K562 (cell line): ENCODE measurements around the gene DENND1A. TPM values are rescaled to one million over a fixed set of nuclear protein-coding genes. Genes with fewer than 3 reads are reported as not detected.

Source experiments
- ATAC-seq: fragments of 200-7000 bp; cut with Tn5 transposase; 3 replicates; pipeline ENCODE4 v1.9.1; 2020; ENCODE audit warnings: moderate library complexity
- BruUV-seq: library from RNA; stranded (reverse); fragments of 400-500 nt; replicated peaks from 2 replicates; lab custom pipeline; 2021; lab: Mats Ljungman, UMichigan
- CTCF ChIA-PET: fragments of 300-600 bp; formaldehyde crosslinking; extraction: SDS; loops from one replicate; lab custom pipeline; 2021; ENCODE audit warnings: low intra/inter-chr PET ratio; lab: Yijun Ruan, JAX
- POLR2A ChIA-PET: fragments of 300-600, 350-650 bp; sonication (Branson Sonifier 250); formaldehyde crosslinking; extraction: SDS; loops from one replicate; lab custom pipeline; 2021; ENCODE audit warnings: antibody characterized with exemption, inconsistent platforms; lab: Yijun Ruan, JAX
- DNase-seq, 4 experiments: peaks; one replicate each; pipeline versions ENCODE4 v3.0.0 to v3.0.0-alpha.2; 2011 to 2018; ENCODE audit warnings: low spot score in 3 of 4, mixed read lengths in 3 of 4; ENCODE audit errors: extremely low read depth in 1 of 4
- FAIRE-seq: peaks from 2 replicates; lab custom pipeline; 2011; peaks lifted over from hg19 to GRCh38; lab: Jason Lieb, UNC
- H2AFZ ChIP-seq: 2 replicates; pipeline ENCODE4 v1.6.0; 2011; ENCODE audit warnings: low read depth, low read length, control low read depth, inconsistent platforms
- H3K27ac ChIP-seq: fragments of 200-600 bp; 3 replicates; pipeline ENCODE4 v1.8.0; 2011; ENCODE audit warnings: low read depth, mild to moderate bottlenecking, control low read depth, inconsistent platforms, low read length, moderate library complexity, mixed read lengths; ENCODE audit errors: extremely low read depth
- H3K27me3 ChIP-seq, 2 experiments: fragments of 300-600 bp in 1 of 2; 2 replicates in 1 of 2; 3 replicates in 1 of 2; pipeline versions ENCODE4 v1.6.0 to v1.8.0; 2011; ENCODE audit warnings: inconsistent platforms in 2 of 2, low read length in 2 of 2, mild to moderate bottlenecking in 1 of 2, mixed read lengths in 1 of 2, moderate library complexity in 1 of 2; ENCODE audit not compliant: control insufficient read depth in 2 of 2, insufficient read depth in 2 of 2
- H3K36me3 ChIP-seq: fragments of 300-600 bp; 3 replicates; pipeline ENCODE4 v1.8.0; 2011; ENCODE audit warnings: mild to moderate bottlenecking, low read length, inconsistent platforms; ENCODE audit not compliant: control insufficient read depth, insufficient read depth
- H3K4me1 ChIP-seq, 2 experiments: fragments of 200-600 bp in 1 of 2; replicated peaks in 1 of 2; 2 replicates in 1 of 2; 3 replicates in 1 of 2; pipeline versions ENCODE4 v1.5.1 to v1.8.0; 2011; ENCODE audit warnings: inconsistent platforms in 2 of 2, low read length in 2 of 2, mild to moderate bottlenecking in 1 of 2, mixed read lengths in 1 of 2, moderate library complexity in 1 of 2; ENCODE audit not compliant: control insufficient read depth in 2 of 2, insufficient read depth in 2 of 2
- H3K4me2 ChIP-seq: 2 replicates; pipeline ENCODE4 v1.6.1; 2011; ENCODE audit warnings: low read length, control low read depth, inconsistent platforms, mixed read lengths; ENCODE audit not compliant: insufficient read depth
- H3K4me3 ChIP-seq: fragments of 200-600 bp; sonication (generic), shearing (Covaris generic); 2 replicates; pipeline ENCODE4 v1.5.1; 2016; ENCODE audit warnings: control low read depth, inconsistent platforms
- H3K79me2 ChIP-seq: fragments of 200-600 bp; 3 replicates; pipeline ENCODE4 v1.8.0; 2011; ENCODE audit warnings: low read length, inconsistent platforms; ENCODE audit not compliant: control insufficient read depth, insufficient read depth
- H3K9ac ChIP-seq, 2 experiments: 2 replicates each; pipeline versions ENCODE4 v1.6.0 to v1.6.1; 2011; ENCODE audit warnings: low read depth in 2 of 2, low read length in 2 of 2, control low read depth in 1 of 2, inconsistent platforms in 1 of 2, mild to moderate bottlenecking in 1 of 2, mixed read lengths in 1 of 2; ENCODE audit not compliant: insufficient read depth in 1 of 2
- H3K9me1 ChIP-seq: one replicate; pipeline ENCODE4 v1.6.0; 2011; ENCODE audit warnings: inconsistent platforms, mild to moderate bottlenecking, low read length, moderate library complexity; ENCODE audit not compliant: control insufficient read depth, insufficient read depth
- H3K9me3 ChIP-seq: replicated peaks from 2 replicates; pipeline ENCODE4 v1.5.1; 2011; ENCODE audit warnings: low read depth, low read length, inconsistent platforms; ENCODE audit not compliant: control insufficient read depth, insufficient read depth
- H4K20me1 ChIP-seq: replicated peaks from 2 replicates; pipeline ENCODE4 v1.6.1; 2011; ENCODE audit warnings: low read length, inconsistent platforms, mixed read lengths; ENCODE audit not compliant: control insufficient read depth, insufficient read depth
- DPF2 ChIP-seq: fragments of 450-650 bp; IDR thresholded peaks from 2 replicates; pipeline ENCODE4 v1.6.1; 2016
- NONO ChIP-seq, 2 experiments: fragments of 200-400 bp in 1 of 2; fragments of 450-650 bp in 1 of 2; formaldehyde crosslinking in 1 of 2; IDR thresholded peaks; 2 replicates each; pipeline ENCODE4 v1.6.1; 2017; ENCODE audit warnings: low read depth in 2 of 2, mild to moderate bottlenecking in 2 of 2, moderate library complexity in 2 of 2, low read length in 1 of 2
- NR3C1 ChIP-seq: sonication (generic); formaldehyde crosslinking; IDR thresholded peaks from 2 replicates; pipeline ENCODE4 v1.8.1; 2022; ENCODE audit warnings: missing genetic modification reagents
- RFX1 ChIP-seq: fragments of 450-650 bp; IDR thresholded peaks from 2 replicates; pipeline ENCODE4 v1.6.1; 2016; ENCODE audit warnings: mild to moderate bottlenecking, moderate library complexity
- ZNF121 ChIP-seq: sonication (generic); formaldehyde crosslinking; conservative IDR thresholded peaks from 2 replicates; pipeline ENCODE4 v1.8.0; 2022; ENCODE audit warnings: missing genetic modification reagents
- WGBS: fragments of 100-300 bp; shearing (Covaris generic); methylation state at CpG from one replicate; pipeline ENCODE4 v1.1.6; 2016; ENCODE audit warnings: low coverage, mixed read lengths; ENCODE audit not compliant: insufficient coverage; ENCODE audit errors: missing lambda C conversion rate; 5-methylcytosine and 5-hydroxymethylcytosine counted together
- in situ Hi-C: fragments of 300-500 bp; cut with MboI; formaldehyde crosslinking; loops from 4 replicates; pipeline ENCODE4 v1.15.0; 2018; ENCODE audit warnings: inconsistent platforms, mixed read lengths
- intact Hi-C: fragments of 100-400 bp; cut with micrococcal nuclease; formaldehyde crosslinking; loops from 2 replicates; pipeline ENCODE4 v1.14.2; 2022
- polyA plus RNA-seq, 8 experiments: library from polyadenylated mRNA; depleted of rRNA in 4 of 8; stranded (reverse) in 5 of 8; unstranded in 3 of 8; fragments of >200 nt; fragmentation: Nextera tagmentation in 2 of 8; fragmentation: Illumina TruSeq in 1 of 8; extraction: Ambion mirVana in 2 of 8; extraction: Trizol in 1 of 8; gene quantifications; 2 replicates each; pipeline versions ENCODE4 v1.2.1 to v1.2.3, GENCODE V29; 2011 to 2014; ENCODE audit warnings: inconsistent platforms in 1 of 8, missing spikeins in 1 of 8
- total RNA-seq, 7 experiments: library from RNA; depleted of rRNA in 6 of 7; stranded (reverse); fragments of >200 nt in 6 of 7; fragmentation: Illumina TruSeq in 2 of 7; extraction: Trizol in 2 of 7; gene quantifications; 2 replicates each; pipeline versions ENCODE4 v1.2.1 to v1.2.3, GENCODE V29; 2011 to 2021; ENCODE audit warnings: low replicate concordance in 1 of 7

Gene DENND1A
- total and polyA plus RNA-seq, 9 of the 15 experiments (the other 6 are each of a cell fraction or from before 2014, with no cell fraction given) = 7.6 to 29.5 (median 15.7) TPM

DNA sequence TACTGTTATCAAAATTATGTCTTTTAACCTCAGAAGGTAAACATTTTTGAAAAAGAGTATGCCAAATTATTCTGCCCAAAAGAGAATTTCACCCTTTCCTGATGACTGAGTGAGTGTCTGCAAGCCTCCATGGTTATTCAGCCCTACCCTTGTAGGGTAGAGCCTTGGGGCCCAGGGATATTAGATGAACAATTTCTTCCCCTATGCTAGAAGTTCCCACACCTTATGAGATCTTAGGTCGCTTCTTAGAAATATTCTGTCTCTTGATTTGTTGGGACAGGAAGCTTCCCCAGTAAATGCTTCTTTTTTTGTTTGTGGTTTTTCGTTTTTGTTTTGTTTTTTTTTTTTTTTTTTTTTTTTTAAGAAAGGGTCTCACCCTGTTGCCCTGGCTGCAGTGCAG lies 570.8 kb downstream of the DENND1A start:
- H3K9me1 ChIP-seq = no peaks in the 10 kb centered on the region
- H3K4me1 ChIP-seq = peaks cover 34 to 92% of the 10 kb centered on the region in 2 experiments
- no peak for DNase-seq
- H3K9me3 ChIP-seq = no peaks in the 10 kb centered on the region
- H3K79me2 ChIP-seq = no peaks in the 10 kb centered on the region
- TF ChIP-seq ZNF121 (0 out of 2 replicates have a peak, but pooled peaks have one; percentile 24), DPF2 (0 out of 2 replicates have a peak, but pooled peaks have one; percentile 14), NONO (IDR thresholded peaks at IDR 0.05; ENCODE audit: low read depth in 2 of 2, low read length in 1 of 2) (no peak)
- no peak overlapping the region for H3K4me3 ChIP-seq
- H2AFZ ChIP-seq = peak overlapping the region; percentile 54
- peak; percentile 65 for FAIRE-seq
- no peak for ATAC-seq
- H3K4me2 ChIP-seq = no peak overlapping the region
- H3K36me3 ChIP-seq = no peaks in the 10 kb centered on the region
- WGBS = 0% methylated on average over 2 of the region's 2 CpGs
- H3K27ac ChIP-seq = no peak overlapping the region
- intact Hi-C loops = no loop called here
- H4K20me1 ChIP-seq = no peaks in the 10 kb centered on the region
- ChIA-PET CTCF (no interaction called here), POLR2A (interaction anchor here (0.6 to 1.2 kb wide), 3 partner anchors 10 to 54 kb away, joined by 3 to 5 read pairs (median 3); no protein-coding TSS in a partner anchor)
- BruUV-seq = no TSS peak
- in situ Hi-C loops = loop anchor here (10.0 kb wide), 1 partner anchor 894 kb away; no protein-coding TSS in a partner anchor
- peak overlapping the region in 1 of 2 experiments; percentile 62; a peak in 1 of 4 replicates for H3K9ac ChIP-seq
- H3K27me3 ChIP-seq = no peaks in the 10 kb centered on the region

DNA sequence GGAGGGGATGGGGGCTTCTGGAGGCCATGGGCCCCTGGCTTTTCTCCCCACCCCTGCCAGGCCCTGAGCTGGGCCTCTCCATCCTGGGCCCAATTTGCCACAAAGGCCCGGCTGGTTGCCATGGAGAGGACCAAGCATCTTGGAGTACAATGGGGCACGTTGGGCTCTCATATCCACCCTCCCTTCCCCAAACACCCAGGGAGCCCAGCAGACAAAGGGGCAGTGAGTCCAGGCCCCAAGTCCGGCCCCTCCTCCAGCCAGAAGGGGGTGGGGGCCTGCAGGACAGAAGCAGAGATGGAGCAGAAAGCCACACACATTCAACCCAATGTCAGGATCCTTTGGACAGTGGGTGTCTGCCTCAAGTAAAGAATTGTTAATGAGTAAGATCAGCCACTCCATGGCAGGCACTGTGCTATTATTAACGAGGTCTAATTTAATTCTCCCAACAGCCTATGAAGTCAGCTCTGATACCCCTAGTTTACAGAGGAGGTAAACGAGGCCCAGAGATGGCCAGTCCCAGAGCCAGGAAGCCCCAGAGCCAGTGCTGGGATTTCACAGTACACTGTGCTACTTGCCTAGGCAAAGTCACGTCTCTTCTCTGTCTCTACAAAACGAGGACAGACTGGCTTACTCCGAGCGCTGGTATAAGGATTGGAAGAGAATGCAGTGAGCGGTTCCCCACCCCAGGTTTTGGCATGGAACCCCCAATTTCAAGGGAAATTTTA lies 571.6 kb downstream of the DENND1A start:
- Histone ChIP-seq H2AFZ (0 out of 2 replicates have a peak overlapping the region, but pooled peaks have one; percentile 54), H3K4me3 (no peak overlapping the region), H3K9me1 (no peaks in the 10 kb centered on the region), H3K79me2 (no peaks in the 10 kb centered on the region), H4K20me1 (no peaks in the 10 kb centered on the region), H3K4me2 (no peak overlapping the region), H3K36me3 (no peaks in the 10 kb centered on the region), H3K27me3 (peaks cover 0 to 4% of the 10 kb centered on the region in 2 experiments; a peak in 1 of 5 replicates), H3K9ac (peak overlapping the region in 1 of 2 experiments; percentile 41; a peak in 1 of 4 replicates), H3K27ac (no peak overlapping the region), H3K9me3 (no peaks in the 10 kb centered on the region), H3K4me1 (peaks cover 36 to 90% of the 10 kb centered on the region in 2 experiments)
- ChIA-PET CTCF (interaction anchor here (5.6 kb wide), 1 partner anchor 27 kb away, joined by 75 read pairs; no protein-coding TSS in a partner anchor), POLR2A (interaction anchor here (1.2 kb wide), 1 partner anchor 26 kb away, joined by 3 read pairs; no protein-coding TSS in a partner anchor)
- TF ChIP-seq RFX1 (peak; percentile 39; the same call in 1 of the 2 replicates), NR3C1 (CRISPR knock-in tag) (no peak)
- 60% methylated on average over 9 of the region's 10 CpGs for WGBS
- DNase-seq = no peak
- no peak for ATAC-seq
- in situ Hi-C loops = loop anchor here (10.0 kb wide), 1 partner anchor 894 kb away; no protein-coding TSS in a partner anchor
- FAIRE-seq = peak; percentile 48
- intact Hi-C loops = no loop called here
- no TSS peak for BruUV-seq
